IMR-90 (cell line): ENCODE measurements around the gene RPTOR.

Source experiments
- CTCF ChIP-seq: conservative IDR thresholded peaks from 2 replicates; pipeline ENCODE4 v1.5.1; 2012; ENCODE audit warnings: mild to moderate bottlenecking, low read depth, low read length, improper control_type of control experiment
- MAFK ChIP-seq: IDR thresholded peaks from 2 replicates; pipeline ENCODE4 v1.6.1; 2012; ENCODE audit warnings: low read depth, low read length, improper control_type of control experiment
- MXI1 ChIP-seq: IDR thresholded peaks from 2 replicates; pipeline ENCODE4 v1.6.1; 2012; ENCODE audit warnings: low read depth, mild to moderate bottlenecking, low read length, moderate library complexity, borderline replicate concordance

GRCh38 chr17:80598813-80599545, 54.3 kb downstream of the RPTOR start:
- TF ChIP-seq CTCF (no peak), MAFK (no peak), MXI1 (no peak)
